GM12875 (cell line): ENCODE data around the gene PICK1.

Source experiments
- H3K4me3 ChIP-seq: one replicate; pipeline ENCODE4 v1.5.1; 2011; ENCODE audit warnings: low read depth, low read length, control low read depth
- TF ChIP-seq, protein P1 (sequence below): IDR thresholded peaks from 2 replicates; pipeline ENCODE4 v1.5.1; 2011; ENCODE audit warnings: low read depth, mild to moderate bottlenecking, control low read depth, inconsistent platforms, low read length, moderate library complexity, borderline replicate concordance; ENCODE audit not compliant: insufficient read depth

Gene PICK1

DNA sequence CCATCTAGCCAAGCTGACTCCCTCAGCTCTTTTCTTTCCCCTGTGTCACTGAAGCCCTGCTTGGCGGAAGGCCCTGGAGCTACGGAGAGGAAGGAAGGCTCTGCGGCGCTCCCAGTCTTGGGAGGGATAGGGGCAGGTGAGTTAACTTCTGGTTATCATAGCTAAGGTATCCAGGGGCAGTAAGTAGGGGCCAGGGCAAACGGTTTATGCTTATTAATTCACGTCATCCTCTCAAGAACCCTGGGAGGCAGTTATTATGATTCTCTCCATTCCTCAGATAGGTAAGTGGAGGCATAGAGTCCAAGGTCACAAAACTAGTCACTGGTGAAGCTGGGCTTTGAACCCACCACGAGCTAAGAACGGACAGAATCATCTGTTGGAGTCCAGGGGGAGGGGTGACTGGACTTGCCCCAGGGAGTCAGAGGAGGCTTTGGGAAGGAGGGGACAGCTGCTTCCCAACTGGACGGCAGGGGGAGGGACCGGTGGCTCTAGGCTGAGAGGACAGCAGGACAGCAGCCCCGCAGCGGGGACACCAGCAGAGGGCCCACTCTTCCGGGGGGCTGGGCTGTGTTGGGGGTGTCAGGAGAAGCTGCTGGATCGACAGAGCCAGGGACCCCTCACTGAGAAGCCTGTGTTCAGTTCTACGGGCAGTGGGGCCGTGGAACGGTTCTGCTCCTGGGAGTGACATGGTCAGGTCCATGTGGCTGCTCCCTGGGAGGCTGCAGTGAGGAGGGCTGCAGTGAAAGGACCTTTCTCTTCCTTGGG is 49.8 kb downstream of the PICK1 start:
- TF ChIP-seq, protein P1, sequence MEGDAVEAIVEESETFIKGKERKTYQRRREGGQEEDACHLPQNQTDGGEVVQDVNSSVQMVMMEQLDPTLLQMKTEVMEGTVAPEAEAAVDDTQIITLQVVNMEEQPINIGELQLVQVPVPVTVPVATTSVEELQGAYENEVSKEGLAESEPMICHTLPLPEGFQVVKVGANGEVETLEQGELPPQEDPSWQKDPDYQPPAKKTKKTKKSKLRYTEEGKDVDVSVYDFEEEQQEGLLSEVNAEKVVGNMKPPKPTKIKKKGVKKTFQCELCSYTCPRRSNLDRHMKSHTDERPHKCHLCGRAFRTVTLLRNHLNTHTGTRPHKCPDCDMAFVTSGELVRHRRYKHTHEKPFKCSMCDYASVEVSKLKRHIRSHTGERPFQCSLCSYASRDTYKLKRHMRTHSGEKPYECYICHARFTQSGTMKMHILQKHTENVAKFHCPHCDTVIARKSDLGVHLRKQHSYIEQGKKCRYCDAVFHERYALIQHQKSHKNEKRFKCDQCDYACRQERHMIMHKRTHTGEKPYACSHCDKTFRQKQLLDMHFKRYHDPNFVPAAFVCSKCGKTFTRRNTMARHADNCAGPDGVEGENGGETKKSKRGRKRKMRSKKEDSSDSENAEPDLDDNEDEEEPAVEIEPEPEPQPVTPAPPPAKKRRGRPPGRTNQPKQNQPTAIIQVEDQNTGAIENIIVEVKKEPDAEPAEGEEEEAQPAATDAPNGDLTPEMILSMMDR = no peak
- H3K4me3 ChIP-seq = no peak overlapping the region

DNA sequence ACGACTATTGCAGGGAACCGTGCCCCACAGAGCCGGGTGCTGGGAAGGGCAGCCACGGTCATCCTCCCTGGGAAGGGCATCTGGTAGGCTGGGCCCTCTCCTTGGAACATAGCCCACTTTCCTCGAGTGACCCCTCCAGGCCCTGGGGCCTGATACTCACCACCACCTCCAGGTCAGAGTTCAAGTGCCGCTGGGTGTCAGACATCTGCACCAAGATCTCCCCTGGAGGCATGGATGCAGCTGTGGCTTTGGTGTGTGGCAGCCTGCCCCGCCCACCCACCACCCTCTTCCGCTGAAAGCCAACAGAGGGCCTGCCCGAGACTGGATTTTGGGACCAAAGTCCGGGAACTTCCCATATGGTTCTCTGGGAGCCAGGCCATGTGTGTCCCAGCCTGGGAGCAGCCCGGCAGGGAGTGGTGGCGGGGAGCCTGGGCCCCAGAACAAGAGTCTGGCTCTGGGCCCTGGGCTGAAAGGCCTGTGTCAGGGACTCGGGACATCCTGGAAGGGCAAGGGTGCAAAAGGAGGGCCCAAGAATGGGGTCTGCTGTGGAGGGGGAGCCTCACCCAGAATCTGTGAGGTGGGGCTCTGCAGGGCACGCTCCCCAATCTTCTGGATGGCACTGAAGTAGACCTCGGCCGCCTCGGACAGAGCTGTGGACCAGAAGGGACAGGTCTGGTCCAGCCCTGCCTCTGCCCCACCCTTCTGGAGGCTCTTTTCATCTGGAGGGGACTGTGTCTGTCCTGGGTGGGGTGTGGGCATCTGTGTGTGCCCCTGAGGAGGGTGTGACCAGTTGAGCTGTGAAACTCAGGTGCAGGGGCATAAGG is 50.7 kb downstream of the PICK1 start:
- H3K4me3 ChIP-seq = no peak overlapping the region
- TF ChIP-seq, protein P1 = no peak

DNA sequence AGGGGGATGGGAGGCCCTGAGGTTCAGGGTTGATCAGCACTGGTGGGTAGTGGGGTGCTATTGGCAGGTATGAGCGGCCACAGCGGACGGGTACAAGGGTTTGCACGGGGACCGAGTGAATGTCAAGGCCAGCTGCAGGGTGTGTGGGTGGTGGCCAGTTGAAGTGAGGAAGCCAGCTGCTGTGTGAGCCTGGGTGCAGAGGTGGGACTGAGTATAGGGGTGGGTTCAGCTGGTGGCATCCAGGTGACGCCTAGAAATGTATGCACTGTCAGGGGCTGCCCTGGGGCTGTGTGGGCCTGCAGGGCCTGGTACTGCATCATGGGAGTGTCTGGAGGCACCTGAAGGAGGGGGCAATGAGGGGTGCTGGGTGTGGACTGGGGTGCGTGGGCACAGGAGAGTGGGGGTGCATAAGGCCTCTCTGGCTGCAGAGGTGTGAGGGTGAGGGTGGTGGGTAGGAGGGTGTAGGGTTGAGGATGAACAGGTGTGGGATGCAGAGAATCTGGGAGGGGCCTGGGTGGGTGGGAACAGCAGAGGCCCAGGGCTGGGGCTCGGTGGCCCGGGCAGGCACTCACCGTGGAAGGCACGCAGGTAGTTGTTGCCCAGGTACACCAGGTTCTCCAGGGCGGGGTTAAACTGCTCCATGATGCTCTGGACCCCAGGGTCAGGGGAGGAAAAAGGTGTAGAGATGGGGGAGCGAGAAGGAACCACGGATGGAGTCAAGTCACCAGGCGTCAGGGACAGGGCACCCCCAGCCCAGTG is 51.5 kb downstream of the PICK1 start:
- TF ChIP-seq, protein P1 = no peak
- no peak overlapping the region for H3K4me3 ChIP-seq

DNA sequence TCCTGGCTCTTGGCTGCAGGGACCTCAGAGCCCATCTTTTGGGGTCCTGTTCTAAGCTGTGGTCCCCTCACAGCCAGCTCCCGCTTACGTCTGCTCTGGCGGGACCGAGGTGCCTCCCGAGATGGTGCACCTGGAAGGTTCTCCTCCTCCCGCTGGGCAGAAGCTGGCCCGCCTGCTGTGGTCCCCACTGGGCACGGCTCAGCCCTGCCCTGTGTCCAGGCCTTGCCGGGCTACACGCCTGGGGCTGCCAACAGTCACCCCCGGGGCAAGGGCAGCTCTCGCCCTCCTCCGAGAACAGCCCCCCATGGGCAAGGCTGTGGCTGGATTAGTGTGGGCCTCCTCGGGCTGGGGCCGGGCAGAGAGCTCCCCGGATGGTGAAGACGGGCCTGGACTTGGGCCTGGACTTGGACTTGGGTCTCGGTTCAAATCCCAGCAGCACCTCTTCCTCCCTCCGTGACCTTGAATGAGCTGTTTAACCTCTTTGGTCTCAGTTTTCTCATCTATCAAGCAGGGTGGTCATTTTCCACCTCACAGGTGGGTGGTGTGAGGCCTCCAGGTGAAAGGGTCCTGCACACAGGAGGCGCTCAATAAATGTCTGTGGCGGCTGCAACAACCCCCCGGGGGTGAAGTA is 52.3 kb downstream of the PICK1 start:
- H3K4me3 ChIP-seq = no peak overlapping the region
- TF ChIP-seq, protein P1 = no peak

- H3K4me3 ChIP-seq = no peak within 1 kb of the TSS
- TF ChIP-seq, protein P1 = no peak
These were observed 53.0 kb downstream of the PICK1 start, which contains the start of gene BAIAP2L2 for GRCh38 chr22:38110008-38110862. Gene BAIAP2L2, minus strand, starts transcription at chr22:38110684. Its CDS starts 159 bp downstream, at chr22:38110525.
